H7 (cell line): ENCODE measurements around the gene UBAC1. TPM values are rescaled to one million over a fixed set of nuclear protein-coding genes. Genes with fewer than 3 reads are reported as not detected.
A peak's percentile ranks its signal among the peaks of the same experiment; 100 is the strongest.

Experiments
- DNase-seq: peaks from one replicate; pipeline ENCODE4 v3.0.0; 2012
- H3K27me3 ChIP-seq: 2 replicates; pipeline ENCODE4 v1.6.0; 2011; ENCODE audit warnings: mild to moderate bottlenecking, low read length; ENCODE audit not compliant: control insufficient read depth, insufficient read depth
- H3K36me3 ChIP-seq: replicated peaks from 2 replicates; pipeline ENCODE4 v1.5.1; 2011; ENCODE audit warnings: low read length; ENCODE audit not compliant: control insufficient read depth, insufficient read depth
- H3K4me3 ChIP-seq: 2 replicates; pipeline ENCODE4 v1.5.1; 2011; ENCODE audit warnings: low read depth, mild to moderate bottlenecking, control low read depth, low read length, moderate library complexity; ENCODE audit not compliant: insufficient read depth
- total RNA-seq: library from RNA; depleted of rRNA; stranded (reverse); fragments of >200 nt; shearing (Covaris generic); gene quantifications from 2 replicates; pipeline ENCODE4 v1.2.3, GENCODE V29; 2014

Gene UBAC1
- total RNA-seq, 1 experiment from 2014 or later = 77.0 TPM

GRCh38 chr9:135989157-135989556 is 28.0 kb upstream of the UBAC1 start:
- no peak overlapping the region for H3K4me3 ChIP-seq
- H3K36me3 ChIP-seq = no peaks in the 10 kb centered on the region
- DNase-seq = no peak
- H3K27me3 ChIP-seq = no peaks in the 10 kb centered on the region

- Histone ChIP-seq H3K27me3 (no peaks in the 10 kb centered on the region), H3K36me3 (no peaks in the 10 kb centered on the region), H3K4me3 (no peak overlapping the region)
- DNase-seq = no peak
Measured at GRCh38 chr9:135988493-135988892, 27.3 kb upstream of the UBAC1 start.

- no peaks in the 10 kb centered on the region for H3K36me3 ChIP-seq
- H3K4me3 ChIP-seq = no peak overlapping the region
- H3K27me3 ChIP-seq = no peaks in the 10 kb centered on the region
- DNase-seq = no peak
Measured at GRCh38 chr9:135987838-135988404, 26.7 kb upstream of the UBAC1 start.

- no peak for DNase-seq
- Histone ChIP-seq H3K27me3 (no peaks in the 10 kb centered on the region), H3K4me3 (no peak overlapping the region), H3K36me3 (no peaks in the 10 kb centered on the region)
Measured at GRCh38 chr9:135986605-135987004, 25.4 kb upstream of the UBAC1 start.

- no peak overlapping the region for H3K4me3 ChIP-seq
- DNase-seq = no peak
- H3K27me3 ChIP-seq = no peaks in the 10 kb centered on the region
- H3K36me3 ChIP-seq = no peaks in the 10 kb centered on the region
Measured at GRCh38 chr9:135985889-135986288, 24.7 kb upstream of the UBAC1 start.

GRCh38 chr9:135985459-135985774 is 24.2 kb upstream of the UBAC1 start:
- no peak for DNase-seq
- Histone ChIP-seq H3K36me3 (no peaks in the 10 kb centered on the region), H3K27me3 (no peaks in the 10 kb centered on the region), H3K4me3 (no peak overlapping the region)

GRCh38 chr9:135984072-135984710 is 23.0 kb upstream of the UBAC1 start:
- no peak for DNase-seq
- Histone ChIP-seq H3K36me3 (no peaks in the 10 kb centered on the region), H3K27me3 (no peaks in the 10 kb centered on the region), H3K4me3 (no peak overlapping the region)

- Histone ChIP-seq H3K27me3 (no peaks in the 10 kb centered on the region), H3K36me3 (no peaks in the 10 kb centered on the region), H3K4me3 (no peak overlapping the region)
Measured at GRCh38 chr9:135983208-135984071, 22.3 kb upstream of the UBAC1 start.

GRCh38 chr9:135982499-135983207 is 21.5 kb upstream of the UBAC1 start:
- DNase-seq = no peak
- no peak overlapping the region for H3K4me3 ChIP-seq
- no peaks in the 10 kb centered on the region for H3K27me3 ChIP-seq
- no peaks in the 10 kb centered on the region for H3K36me3 ChIP-seq

More at GRCh38 chr9:135983208-135984071, 22.3 kb upstream of the UBAC1 start:
- no peak for DNase-seq

GRCh38 chr9:135980926-135981630 is 19.9 kb upstream of the UBAC1 start:
- Histone ChIP-seq H3K36me3 (no peaks in the 10 kb centered on the region), H3K27me3 (no peaks in the 10 kb centered on the region), H3K4me3 (no peak overlapping the region)
- no peak for DNase-seq

- H3K4me3 ChIP-seq = no peak overlapping the region
- DNase-seq = no peak
- H3K36me3 ChIP-seq = no peaks in the 10 kb centered on the region
- H3K27me3 ChIP-seq = no peaks in the 10 kb centered on the region
Measured at GRCh38 chr9:135979547-135980166, 18.5 kb upstream of the UBAC1 start.

GRCh38 chr9:135978642-135979546 is 17.7 kb upstream of the UBAC1 start:
- Histone ChIP-seq H3K4me3 (no peak overlapping the region), H3K36me3 (no peaks in the 10 kb centered on the region), H3K27me3 (no peaks in the 10 kb centered on the region)
- DNase-seq = no peak

GRCh38 chr9:135976944-135977343 is 15.8 kb upstream of the UBAC1 start:
- H3K36me3 ChIP-seq = no peaks in the 10 kb centered on the region
- peak; percentile 84 for DNase-seq
- H3K4me3 ChIP-seq = no peak overlapping the region
- no peaks in the 10 kb centered on the region for H3K27me3 ChIP-seq
